Esophagus muscularis mucosa (tissue), 4 donors: ENCODE results near the gene TPO. TPM values are rescaled to one million over a fixed set of nuclear protein-coding genes. Genes with fewer than 3 reads are reported as not detected.

Experiments
- DNase-seq: peaks from one replicate; pipeline ENCODE4 v3.0.0-alpha.2; 2017; ENCODE audit errors: extremely low spot score
- H3K27ac ChIP-seq, 4 donors: fragments of 200-600 bp; sonication (generic); replicated peaks in 1 of 4; 1 replicate in 3 of 4; 2 replicates in 1 of 4; pipeline ENCODE4 v1.5.1; 2016 to 2019; ENCODE audit warnings: mild to moderate bottlenecking in 1 of 4
- H3K27me3 ChIP-seq, 4 donors: fragments of 200-600 bp; sonication (generic); one replicate each; pipeline versions ENCODE4 v1.5.1 to v1.6.0; 2016 to 2019
- H3K36me3 ChIP-seq, 4 donors: fragments of 200-600 bp; sonication (generic); one replicate each; pipeline ENCODE4 v1.5.1; 2016 to 2019
- H3K4me1 ChIP-seq, 4 donors: fragments of 200-600 bp; sonication (generic); one replicate each; pipeline ENCODE4 v1.5.1; 2016 to 2019
- H3K4me3 ChIP-seq, 4 donors: fragments of 200-600 bp; sonication (generic); 1 replicate in 2 of 4; 2 replicates in 2 of 4; pipeline ENCODE4 v1.5.1; 2016 to 2019; ENCODE audit warnings: mild to moderate bottlenecking in 4 of 4, moderate library complexity in 1 of 4
- H3K9me3 ChIP-seq, 4 donors: fragments of 200-600 bp; sonication (generic); 1 replicate in 3 of 4; 2 replicates in 1 of 4; pipeline ENCODE4 v1.5.1; 2016 to 2019
- EP300 ChIP-seq: sonication (generic); formaldehyde crosslinking; IDR thresholded peaks from one replicate; pipeline ENCODE4 v1.6.1; 2017; ENCODE audit warnings: antibody characterized with exemption
- POLR2A ChIP-seq: fragments of 450-650 bp; IDR thresholded peaks from one replicate; pipeline ENCODE4 v1.6.1; 2017; ENCODE audit warnings: antibody characterized with exemption, moderate library complexity, mild to moderate bottlenecking, low read depth
- POLR2AphosphoS5 ChIP-seq, 2 donors: sonication (generic); formaldehyde crosslinking; IDR thresholded peaks; one replicate each; pipeline ENCODE4 v1.6.1; 2017; ENCODE audit warnings: antibody characterized with exemption in 2 of 2
- WGBS: methylation state at CpG from one replicate; pipeline ENCODE4 v1.1.5; 2018; 5-methylcytosine and 5-hydroxymethylcytosine counted together
- intact Hi-C: fragments of 100-400 bp; cut with DNase I; formaldehyde crosslinking; loops from one replicate; pipeline ENCODE4 v1.15.1; 2023
- total RNA-seq, 4 donors: library from RNA; depleted of rRNA; stranded (reverse); fragments of >200 nt; gene quantifications; one replicate each; pipeline versions ENCODE4 v1.1.0 to v1.2.1, GENCODE V29; 2016
- TF ChIP-seq, protein P1 (sequence below), 3 experiments: fragments of 200-600 bp in 2 of 3; fragments of 450-650 bp in 1 of 3; sonication (generic) in 2 of 3; IDR thresholded peaks; one replicate each; pipeline ENCODE4 v1.5.1; 2017 to 2019; ENCODE audit warnings: antibody characterized with exemption in 3 of 3, mild to moderate bottlenecking in 2 of 3, moderate library complexity in 1 of 3

TPO gene
- total RNA-seq, 4 donors from 2014 or later: 7.1 to 18.4 (median 10.4) TPM

DNA sequence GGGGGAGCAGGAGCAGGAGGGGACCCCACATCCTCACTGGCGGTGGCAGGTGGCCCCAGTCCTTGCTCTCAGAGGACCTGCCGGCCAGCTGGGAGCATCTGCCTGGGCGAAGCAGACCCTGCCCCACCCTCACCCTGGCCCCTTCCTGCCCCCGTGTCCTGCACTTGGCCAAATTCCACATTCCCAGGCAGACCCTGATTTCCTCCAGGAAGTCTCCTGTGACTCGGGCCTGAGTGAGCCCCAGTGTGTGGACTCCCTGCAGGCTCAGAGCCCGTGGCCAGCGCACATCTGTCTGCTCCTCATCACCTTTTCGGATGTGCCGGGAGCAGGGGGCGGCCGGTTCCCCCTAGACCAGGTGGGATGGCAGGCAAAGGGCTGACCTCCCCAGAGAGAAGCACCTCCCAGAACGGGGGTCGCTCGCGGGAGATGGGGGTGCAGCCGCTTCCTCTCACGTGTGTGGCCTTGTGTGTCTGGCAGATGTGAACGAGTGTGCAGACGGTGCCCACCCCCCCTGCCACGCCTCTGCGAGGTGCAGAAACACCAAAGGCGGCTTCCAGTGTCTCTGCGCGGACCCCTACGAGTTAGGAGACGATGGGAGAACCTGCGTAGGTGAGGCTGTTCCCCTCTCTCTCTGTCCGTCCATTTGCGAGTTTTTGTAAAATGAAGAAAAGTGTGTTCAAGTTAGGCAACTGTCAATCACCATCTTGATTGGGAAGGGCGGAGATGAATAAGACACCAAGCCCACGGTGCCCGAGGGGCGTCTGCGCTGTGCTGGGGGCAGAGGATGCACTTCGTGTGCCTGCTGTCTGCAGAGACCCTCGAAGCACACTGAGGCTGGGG is 90.4 kb downstream of the TPO start:
- intact Hi-C loops: no loop called here
- Histone ChIP-seq H3K4me3 (no peak overlapping the region), H3K9me3 (no peaks in the 10 kb centered on the region), H3K36me3 (peaks cover 0 to 11% (median 0%) of the 10 kb centered on the region in 4 donors), H3K27me3 (peaks cover 0 to 9% (median 0%) of the 10 kb centered on the region in 4 donors), H3K27ac (no peak overlapping the region), H3K4me1 (no peaks in the 10 kb centered on the region)
- no peak for DNase-seq
- no peak for TF ChIP-seq POLR2A
- no peak for TF ChIP-seq POLR2AphosphoS5 (IDR thresholded peaks at IDR 0.05)
- TF ChIP-seq EP300: no peak
- TF ChIP-seq, protein P1, sequence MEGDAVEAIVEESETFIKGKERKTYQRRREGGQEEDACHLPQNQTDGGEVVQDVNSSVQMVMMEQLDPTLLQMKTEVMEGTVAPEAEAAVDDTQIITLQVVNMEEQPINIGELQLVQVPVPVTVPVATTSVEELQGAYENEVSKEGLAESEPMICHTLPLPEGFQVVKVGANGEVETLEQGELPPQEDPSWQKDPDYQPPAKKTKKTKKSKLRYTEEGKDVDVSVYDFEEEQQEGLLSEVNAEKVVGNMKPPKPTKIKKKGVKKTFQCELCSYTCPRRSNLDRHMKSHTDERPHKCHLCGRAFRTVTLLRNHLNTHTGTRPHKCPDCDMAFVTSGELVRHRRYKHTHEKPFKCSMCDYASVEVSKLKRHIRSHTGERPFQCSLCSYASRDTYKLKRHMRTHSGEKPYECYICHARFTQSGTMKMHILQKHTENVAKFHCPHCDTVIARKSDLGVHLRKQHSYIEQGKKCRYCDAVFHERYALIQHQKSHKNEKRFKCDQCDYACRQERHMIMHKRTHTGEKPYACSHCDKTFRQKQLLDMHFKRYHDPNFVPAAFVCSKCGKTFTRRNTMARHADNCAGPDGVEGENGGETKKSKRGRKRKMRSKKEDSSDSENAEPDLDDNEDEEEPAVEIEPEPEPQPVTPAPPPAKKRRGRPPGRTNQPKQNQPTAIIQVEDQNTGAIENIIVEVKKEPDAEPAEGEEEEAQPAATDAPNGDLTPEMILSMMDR (IDR thresholded peaks at IDR 0.05): no peak
- 78% methylated on average over 30 of the region's 36 CpGs for WGBS

DNA sequence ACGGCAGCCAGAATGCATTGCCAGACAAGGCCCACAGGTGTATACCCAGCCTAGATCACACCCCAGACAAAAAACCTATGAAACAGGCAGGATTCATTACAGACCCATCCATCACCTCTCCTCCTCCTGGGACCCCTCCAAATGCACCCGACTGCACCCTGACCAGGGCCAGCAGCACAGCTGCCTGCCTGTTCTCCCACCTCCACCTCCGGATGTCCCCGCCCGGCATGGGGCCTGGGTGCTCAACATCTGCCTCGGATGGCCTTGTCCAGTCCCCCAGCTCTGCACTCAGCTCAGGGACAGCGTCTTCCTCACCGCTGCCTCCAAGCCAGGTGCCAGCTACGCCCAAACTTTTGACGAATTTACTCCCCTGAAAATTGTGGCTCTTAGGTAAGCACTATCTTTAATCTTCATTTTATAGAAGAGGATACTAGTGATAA is 91.1 kb downstream of the TPO start:
- Histone ChIP-seq H3K27me3 (peaks cover 0 to 12% (median 0%) of the 10 kb centered on the region in 4 donors), H3K27ac (no peak overlapping the region), H3K4me3 (no peak overlapping the region), H3K9me3 (no peaks in the 10 kb centered on the region), H3K36me3 (peaks cover 0 to 8% (median 0%) of the 10 kb centered on the region in 4 donors), H3K4me1 (no peaks in the 10 kb centered on the region)
- DNase-seq: no peak
- TF ChIP-seq POLR2A (no peak), POLR2AphosphoS5 (IDR thresholded peaks at IDR 0.05) (no peak), EP300 (no peak)
- TF ChIP-seq, protein P1 (IDR thresholded peaks at IDR 0.05): no peak
- 89% methylated on average over 10 of the region's 10 CpGs for WGBS
- intact Hi-C loops: no loop called here

DNA sequence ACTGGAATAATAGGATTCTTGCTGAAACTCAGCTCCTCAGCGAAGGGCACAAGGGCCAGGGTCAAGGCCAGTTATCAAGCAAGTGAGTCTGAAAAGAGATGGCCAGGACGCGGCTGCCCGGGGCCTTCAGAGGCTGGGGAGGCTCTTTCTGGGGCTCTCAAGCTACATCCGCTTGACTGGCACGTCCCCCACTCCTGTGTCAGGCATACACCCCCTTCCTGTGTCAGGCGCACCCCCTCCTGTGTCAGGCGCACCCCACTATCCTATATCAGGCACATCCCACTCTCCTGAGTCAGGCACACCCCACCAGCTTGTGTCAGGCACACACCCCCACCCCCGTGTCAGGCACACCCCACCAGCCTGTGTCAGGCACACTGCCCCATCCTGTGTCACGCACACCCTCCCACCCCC is 91.8 kb downstream of the TPO start:
- intact Hi-C loops: no loop called here
- Histone ChIP-seq H3K4me1 (no peaks in the 10 kb centered on the region), H3K27me3 (peaks cover 0 to 17% (median 0%) of the 10 kb centered on the region in 4 donors), H3K9me3 (no peaks in the 10 kb centered on the region), H3K27ac (no peak overlapping the region), H3K36me3 (peaks cover 0 to 1% (median 0%) of the 10 kb centered on the region in 4 donors), H3K4me3 (no peak overlapping the region)
- no peak for TF ChIP-seq POLR2A
- TF ChIP-seq, protein P1 (IDR thresholded peaks at IDR 0.05): no peak
- TF ChIP-seq EP300: no peak
- TF ChIP-seq POLR2AphosphoS5 (IDR thresholded peaks at IDR 0.05): no peak
- no peak for DNase-seq
- WGBS: 88% methylated on average over 10 of the region's 10 CpGs

DNA sequence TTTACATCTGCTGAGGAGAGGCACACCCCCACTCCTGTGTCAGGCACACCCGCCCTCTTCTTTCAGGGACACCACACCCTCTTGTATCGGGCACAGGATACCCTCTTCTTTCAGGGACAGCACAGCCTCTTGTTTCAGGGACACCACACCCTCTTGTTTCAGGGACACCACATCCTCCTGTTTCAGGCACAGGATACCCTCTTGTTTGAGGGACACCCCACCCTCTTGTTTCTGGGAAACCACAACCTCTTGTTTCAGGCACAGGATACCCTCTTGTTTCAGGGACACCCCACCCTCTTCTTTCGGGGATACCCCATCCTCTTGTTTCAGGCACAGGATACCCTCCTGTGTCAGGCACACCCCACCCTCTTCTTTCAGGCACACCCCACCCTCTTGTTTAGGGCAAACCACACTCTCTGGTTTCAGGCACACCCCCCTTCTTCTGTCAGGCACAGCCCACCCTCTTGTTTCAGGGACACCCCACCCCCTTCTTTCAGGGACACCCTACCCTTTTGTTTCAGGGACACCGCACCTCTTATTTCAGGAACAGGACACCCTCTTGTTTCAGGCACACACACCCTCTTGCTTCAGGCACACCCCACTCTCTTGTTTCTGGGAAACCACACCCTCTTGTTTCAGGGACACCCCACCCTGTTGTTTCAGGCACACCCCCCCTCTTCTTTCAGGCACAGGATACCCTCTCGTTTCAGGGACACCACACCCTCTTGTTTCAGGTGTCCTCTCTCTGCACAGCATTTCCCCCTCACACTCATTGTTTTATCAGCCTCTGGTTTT is 96.2 kb downstream of the TPO start:
- WGBS: 74% methylated on average over 5 of the region's 5 CpGs

More for the DNA sequence above, 96.2 kb downstream of the TPO start:
- no peaks in the 10 kb centered on the region for H3K9me3 ChIP-seq
- no peak overlapping the region for H3K4me3 ChIP-seq
- intact Hi-C loops: no loop called here
- peaks cover 0 to 7% (median 0%) of the 10 kb centered on the region in 4 donors for H3K36me3 ChIP-seq
- TF ChIP-seq EP300: peak; percentile 66
- TF ChIP-seq, protein P1 (IDR thresholded peaks at IDR 0.05): no peak
- H3K27me3 ChIP-seq: peaks cover 0 to 41% (median 0%) of the 10 kb centered on the region in 4 donors
- peak overlapping the region in 1 of 4 donors; percentile 64 for H3K27ac ChIP-seq
- no peak for DNase-seq
- peaks cover 0 to 5% (median 0%) of the 10 kb centered on the region in 4 donors for H3K4me1 ChIP-seq
